IMR-90 (cell line): ENCODE results near the gene ARMH1. TPM values are rescaled to one million over a fixed set of nuclear protein-coding genes. Genes with fewer than 3 reads are reported as not detected.

Experiments
- ATAC-seq: fragments of 200-7000 bp; cut with Tn5 transposase; 2 replicates; pipeline ENCODE4 v1.9.1; 2020; ENCODE audit warnings: low read depth, mild to moderate bottlenecking, moderate library complexity
- BruUV-seq: library from RNA; stranded (reverse); fragments of 400-500 nt; replicated peaks from 2 replicates; lab custom pipeline; 2021; lab: Mats Ljungman, UMichigan
- CTCF ChIA-PET: fragments of 300-600 bp; formaldehyde crosslinking; extraction: SDS; loops from one replicate; lab custom pipeline; 2021; ENCODE audit warnings: antibody characterized with exemption; lab: Yijun Ruan, JAX
- POLR2A ChIA-PET: fragments of 300-600 bp; sonication (Branson Sonifier 250); formaldehyde crosslinking; loops from one replicate; lab custom pipeline; 2022; ENCODE audit warnings: antibody characterized with exemption; ENCODE audit not compliant: unreplicated experiment; lab: Charles Lee
- DNase-seq: peaks from one replicate; pipeline ENCODE4 v3.0.0; 2013
- H2AFZ ChIP-seq: replicated peaks from 2 replicates; pipeline ENCODE3; 2013; ENCODE audit warnings: low read length, mild to moderate bottlenecking; ENCODE audit not compliant: poor library complexity
- H2AK5ac ChIP-seq: 2 replicates; pipeline ENCODE4 v1.6.1; 2013; ENCODE audit warnings: low read depth, low read length, inconsistent platforms
- H2AK9ac ChIP-seq: replicated peaks from 2 replicates; pipeline ENCODE3; 2013; ENCODE audit warnings: mild to moderate bottlenecking, low read depth, low read length, moderate library complexity; ENCODE audit not compliant: poor library complexity
- H2BK120ac ChIP-seq: 2 replicates; pipeline ENCODE4 v1.6.1; 2013; ENCODE audit warnings: low read depth, low read length, inconsistent platforms
- H2BK15ac ChIP-seq: 3 replicates; pipeline ENCODE4 v1.6.1; 2013; ENCODE audit warnings: low read depth, low read length, inconsistent platforms
- H2BK20ac ChIP-seq: 2 replicates; pipeline ENCODE4 v1.6.1; 2013; ENCODE audit warnings: low read depth, mild to moderate bottlenecking, inconsistent platforms, low read length, moderate library complexity
- H2BK5ac ChIP-seq: 2 replicates; pipeline ENCODE4 v1.6.1; 2013; ENCODE audit warnings: mild to moderate bottlenecking, low read depth, low read length, inconsistent platforms; ENCODE audit not compliant: poor library complexity, severe bottlenecking
- H3K14ac ChIP-seq: replicated peaks from 2 replicates; pipeline ENCODE4 v1.6.1; 2013; ENCODE audit warnings: low read depth, low read length, inconsistent platforms
- H3K18ac ChIP-seq: 2 replicates; pipeline ENCODE4 v1.6.1; 2013; ENCODE audit warnings: low read depth, low read length, control low read depth
- H3K23ac ChIP-seq: 2 replicates; pipeline ENCODE4 v1.6.1; 2013; ENCODE audit warnings: low read depth, low read length, inconsistent platforms
- H3K27ac ChIP-seq: 2 replicates; pipeline ENCODE4 v1.5.1; 2013; ENCODE audit warnings: mild to moderate bottlenecking, control low read depth, low read length; ENCODE audit not compliant: insufficient read depth
- H3K27me3 ChIP-seq: 2 replicates; pipeline ENCODE4 v1.6.1; 2013; ENCODE audit warnings: low read length; ENCODE audit not compliant: control insufficient read depth, insufficient read depth
- H3K36me3 ChIP-seq: 2 replicates; pipeline ENCODE4 v1.6.1; 2013; ENCODE audit warnings: low read length, mixed read lengths; ENCODE audit not compliant: control insufficient read depth, insufficient read depth
- H3K4ac ChIP-seq: 2 replicates; pipeline ENCODE4 v1.6.1; 2013; ENCODE audit warnings: low read depth, low read length, inconsistent platforms
- H3K4me1 ChIP-seq: 2 replicates; pipeline ENCODE4 v1.6.1; 2013; ENCODE audit warnings: low read length, mixed read lengths; ENCODE audit not compliant: control insufficient read depth, insufficient read depth
- H3K4me2 ChIP-seq: 2 replicates; pipeline ENCODE4 v1.6.1; 2013; ENCODE audit warnings: low read depth, mild to moderate bottlenecking, control low read depth, low read length, moderate library complexity
- H3K4me3 ChIP-seq: 2 replicates; pipeline ENCODE4 v1.5.1; 2013; ENCODE audit warnings: low read depth, mild to moderate bottlenecking, control low read depth, low read length, moderate library complexity; ENCODE audit not compliant: insufficient read depth
- H3K56ac ChIP-seq: 2 replicates; pipeline ENCODE4 v1.6.1; 2013; ENCODE audit warnings: low read length, inconsistent platforms; ENCODE audit not compliant: insufficient read depth; ENCODE audit errors: extremely low read depth
- H3K79me1 ChIP-seq, 2 experiments: 2 replicates each; pipeline ENCODE4 v1.6.1; 2013; ENCODE audit warnings: low read length in 2 of 2, inconsistent platforms in 1 of 2, low read depth in 1 of 2
- H3K9ac ChIP-seq: 2 replicates; pipeline ENCODE4 v1.6.1; 2013; ENCODE audit warnings: low read depth, low read length, control low read depth
- H3K9me1 ChIP-seq: 2 replicates; pipeline ENCODE4 v1.6.1; 2013; ENCODE audit warnings: low read length, inconsistent platforms; ENCODE audit not compliant: insufficient read depth
- H3K9me3 ChIP-seq: 2 replicates; pipeline ENCODE4 v1.6.1; 2013; ENCODE audit warnings: low read length; ENCODE audit not compliant: control insufficient read depth, insufficient read depth
- H4K20me1 ChIP-seq: 2 replicates; pipeline ENCODE4 v1.6.1; 2013; ENCODE audit warnings: low read length, inconsistent platforms; ENCODE audit not compliant: insufficient read depth
- H4K5ac ChIP-seq: 2 replicates; pipeline ENCODE4 v1.6.1; 2013; ENCODE audit warnings: mild to moderate bottlenecking, low read depth, low read length, control low read depth
- H4K8ac ChIP-seq, 2 experiments: 2 replicates each; pipeline ENCODE4 v1.6.1; 2013; ENCODE audit warnings: low read depth in 2 of 2, low read length in 2 of 2, control low read depth in 1 of 2, inconsistent platforms in 1 of 2
- H4K91ac ChIP-seq: 2 replicates; pipeline ENCODE4 v1.6.1; 2013; ENCODE audit warnings: low read depth, low read length, inconsistent platforms; ENCODE audit not compliant: insufficient read depth
- CEBPB ChIP-seq: IDR thresholded peaks from 2 replicates; pipeline ENCODE4 v1.6.1; 2012; ENCODE audit warnings: low read depth, low read length, improper control_type of control experiment
- CHD1 ChIP-seq: IDR thresholded peaks from 2 replicates; pipeline ENCODE4 v1.6.1; 2012; ENCODE audit warnings: low read depth, low read length, improper control_type of control experiment
- CTCF ChIP-seq: conservative IDR thresholded peaks from 2 replicates; pipeline ENCODE4 v1.5.1; 2012; ENCODE audit warnings: mild to moderate bottlenecking, low read depth, low read length, improper control_type of control experiment
- ELK1 ChIP-seq: fragments of 150-350 bp; IDR thresholded peaks from 2 replicates; pipeline ENCODE4 v1.6.1; 2016; ENCODE audit warnings: low read depth, mild to moderate bottlenecking, low read length, moderate library complexity, borderline replicate concordance
- FOS ChIP-seq: fragments of 150-350 bp; IDR thresholded peaks from 2 replicates; pipeline ENCODE4 v1.6.1; 2016; ENCODE audit warnings: low read depth, low read length
- MAFK ChIP-seq: IDR thresholded peaks from 2 replicates; pipeline ENCODE4 v1.6.1; 2012; ENCODE audit warnings: low read depth, low read length, improper control_type of control experiment
- MAZ ChIP-seq: IDR thresholded peaks from 2 replicates; pipeline ENCODE4 v1.6.1; 2012; ENCODE audit warnings: low read depth, mild to moderate bottlenecking, low read length, improper control_type of control experiment, moderate library complexity, borderline replicate concordance
- NFE2L2 ChIP-seq: fragments of 150-350 bp; IDR thresholded peaks from 2 replicates; pipeline ENCODE4 v1.6.1; 2016; ENCODE audit warnings: low read depth, mild to moderate bottlenecking, low read length
- RAD21 ChIP-seq: IDR thresholded peaks from 2 replicates; pipeline ENCODE4 v1.6.1; 2012; ENCODE audit warnings: low read length, improper control_type of control experiment
- RFX5 ChIP-seq: IDR thresholded peaks from 2 replicates; pipeline ENCODE4 v1.8.0; 2012; ENCODE audit warnings: low read depth, mild to moderate bottlenecking, low read length, moderate library complexity
- WGBS, 2 experiments: methylation state at CpG; one replicate each; pipeline versions ENCODE4 v1.1.5 to v1.1.7; 2013; ENCODE audit warnings: missing lambda C conversion rate in 2 of 2; ENCODE audit not compliant: insufficient read length in 1 of 2; ENCODE audit errors: extremely low coverage in 2 of 2; 5-methylcytosine and 5-hydroxymethylcytosine counted together
- dilution Hi-C: fragments of 300-500 bp; cut with HindIII; formaldehyde crosslinking; loops from one replicate; pipeline ENCODE4 v1.14.3; 2018; ENCODE audit warnings: low sequenced_read_pairs; ENCODE audit not compliant: unreplicated experiment
- in situ Hi-C: fragments of 300-500 bp; cut with MboI; formaldehyde crosslinking; loops from 3 replicates; pipeline ENCODE4 v1.14.3; 2019; ENCODE audit warnings: low sequenced_read_pairs, inconsistent platforms, mixed read lengths
- intact Hi-C: fragments of 100-400 bp; cut with micrococcal nuclease; formaldehyde crosslinking; loops from 2 replicates; pipeline ENCODE4 v1.10.0; 2022
- polyA plus RNA-seq, 3 experiments: library from polyadenylated mRNA; depleted of rRNA; stranded (reverse); fragments of >200 nt; gene quantifications; 2 replicates each; pipeline ENCODE4 v1.2.3, GENCODE V29; 2012; ENCODE audit warnings: low replicate concordance in 1 of 3
- total RNA-seq: library from RNA; depleted of rRNA; stranded (reverse); fragments of >200 nt; gene quantifications from 2 replicates; pipeline ENCODE4 v1.2.3, GENCODE V29; 2012
- TF ChIP-seq, protein P1 (sequence below): fragments of 150-350 bp; IDR thresholded peaks from 2 replicates; pipeline ENCODE4 v1.6.1; 2017; ENCODE audit warnings: mild to moderate bottlenecking, antibody characterized with exemption, low read length, low read depth

Gene ARMH1
- total and polyA plus RNA-seq, 2 of the 4 experiments (the other 2 are of a cell fraction): 0.36 to 0.72 TPM

GRCh38 chr1:44631647-44632539 is 42.6 kb upstream of the ARMH1 start (continued):
- TF ChIP-seq ELK1: no peak

DNA sequence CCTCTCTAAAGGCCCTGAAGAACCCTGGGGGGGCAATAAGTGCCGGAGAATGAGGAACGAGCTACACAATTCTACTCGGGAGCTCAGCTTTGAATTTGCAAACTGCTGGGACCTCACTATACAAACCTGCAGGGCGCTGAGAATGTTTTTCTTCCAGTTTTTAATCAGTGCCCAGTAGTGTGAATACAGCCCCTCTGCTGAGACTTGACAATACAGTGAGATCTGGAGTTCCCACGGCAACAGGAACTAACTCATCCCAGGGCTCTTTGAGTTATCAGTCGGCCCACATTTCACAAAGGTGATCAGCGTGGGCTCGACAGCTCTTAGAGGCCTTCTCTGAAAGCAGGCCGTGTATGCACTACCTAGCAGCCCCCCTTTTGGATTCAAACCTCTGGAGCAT is 41.9 kb upstream of the ARMH1 start:
- Histone ChIP-seq H4K91ac (peak overlapping the region; percentile 82), H4K8ac (peak overlapping the region; percentile 64 to 99; a peak in 3 of 4 replicates), H3K27me3 (no peaks in the 10 kb centered on the region), H3K4me3 (peak overlapping the region; percentile 93), H2BK5ac (peak overlapping the region; percentile 54), H3K4me1 (peaks cover 16% of the 10 kb centered on the region), H2AK5ac (peak overlapping the region; percentile 15; the same call in 1 of the 2 replicates), H4K20me1 (peaks cover 12% of the 10 kb centered on the region), H3K79me1 (peaks cover 28 to 55% of the 10 kb centered on the region in 2 experiments), H2AFZ (peak overlapping the region; percentile 88), H2AK9ac (peak overlapping the region; percentile 94), H3K56ac (peak overlapping the region; percentile 77), H3K4ac (peak overlapping the region; percentile 97), H2BK120ac (0 out of 2 replicates have a peak overlapping the region, but pooled peaks have one; percentile 37), H3K4me2 (peak overlapping the region; percentile 98), H3K9ac (peak overlapping the region; percentile 88), H3K14ac (peak overlapping the region; percentile 49), H3K23ac (peak overlapping the region; percentile 36), H4K5ac (peak overlapping the region; percentile 86), H2BK15ac (no peak overlapping the region), H3K9me3 (no peaks in the 10 kb centered on the region), H2BK20ac (no peak overlapping the region), H3K9me1 (peaks cover 38% of the 10 kb centered on the region), H3K27ac (peak overlapping the region; percentile 79), H3K18ac (peak overlapping the region; percentile 88), H3K36me3 (peaks cover 41% of the 10 kb centered on the region)
- no TSS peak for BruUV-seq
- 7% methylated on average over 8 of the region's 9 CpGs; no CpG with 5 or more reads in 1 of the 2 experiments for WGBS, 2 experiments
- dilution Hi-C loops: no loop called here
- in situ Hi-C loops: no loop called here
- DNase-seq: peak; percentile 32
- ChIA-PET CTCF (interaction anchor here (1.1 to 2.0 kb wide), 2 partner anchors 21 to 23 kb away, joined by 5 to 7 read pairs; no protein-coding TSS in a partner anchor), POLR2A (interaction anchor here (0.5 to 1.2 kb wide), 4 partner anchors 10 to 863 kb away, joined by 3 to 5 read pairs (median 4); no protein-coding TSS in a partner anchor)
- intact Hi-C loops: no loop called here
- peak; percentile 1; the same call in 1 of the 2 replicates for ATAC-seq
- TF ChIP-seq MAFK (no peak), CHD1 (no peak), CEBPB (no peak), MAZ (no peak), FOS (no peak), CTCF (no peak), RAD21 (no peak), NFE2L2 (no peak), RFX5 (no peak)
- TF ChIP-seq, protein P1, sequence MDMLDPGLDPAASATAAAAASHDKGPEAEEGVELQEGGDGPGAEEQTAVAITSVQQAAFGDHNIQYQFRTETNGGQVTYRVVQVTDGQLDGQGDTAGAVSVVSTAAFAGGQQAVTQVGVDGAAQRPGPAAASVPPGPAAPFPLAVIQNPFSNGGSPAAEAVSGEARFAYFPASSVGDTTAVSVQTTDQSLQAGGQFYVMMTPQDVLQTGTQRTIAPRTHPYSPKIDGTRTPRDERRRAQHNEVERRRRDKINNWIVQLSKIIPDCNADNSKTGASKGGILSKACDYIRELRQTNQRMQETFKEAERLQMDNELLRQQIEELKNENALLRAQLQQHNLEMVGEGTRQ: no peak
